LNCaP clone FGC (cell line): Measurements from ENCODE around the gene NEMP2.

ENCODE experiments used
- DNase-seq: peaks from one replicate; pipeline ENCODE4 v3.0.0-alpha.2; 2011; ENCODE audit warnings: low read depth
- H3K4me3 ChIP-seq: 2 replicates; pipeline ENCODE4 v1.5.1; 2011; ENCODE audit warnings: mild to moderate bottlenecking, low read depth, low read length, control low read depth
- TF ChIP-seq, protein P1 (sequence below): IDR thresholded peaks from 2 replicates; pipeline ENCODE4 v1.5.1; 2012; ENCODE audit warnings: mild to moderate bottlenecking; ENCODE audit not compliant: control insufficient read depth, insufficient read depth; ENCODE audit errors: extremely low read depth

Gene NEMP2, protein sequence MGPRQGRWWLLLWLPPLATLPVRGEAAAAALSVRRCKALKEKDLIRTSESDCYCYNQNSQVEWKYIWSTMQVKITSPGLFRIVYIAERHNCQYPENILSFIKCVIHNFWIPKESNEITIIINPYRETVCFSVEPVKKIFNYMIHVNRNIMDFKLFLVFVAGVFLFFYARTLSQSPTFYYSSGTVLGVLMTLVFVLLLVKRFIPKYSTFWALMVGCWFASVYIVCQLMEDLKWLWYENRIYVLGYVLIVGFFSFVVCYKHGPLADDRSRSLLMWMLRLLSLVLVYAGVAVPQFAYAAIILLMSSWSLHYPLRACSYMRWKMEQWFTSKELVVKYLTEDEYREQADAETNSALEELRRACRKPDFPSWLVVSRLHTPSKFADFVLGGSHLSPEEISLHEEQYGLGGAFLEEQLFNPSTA

DNA sequence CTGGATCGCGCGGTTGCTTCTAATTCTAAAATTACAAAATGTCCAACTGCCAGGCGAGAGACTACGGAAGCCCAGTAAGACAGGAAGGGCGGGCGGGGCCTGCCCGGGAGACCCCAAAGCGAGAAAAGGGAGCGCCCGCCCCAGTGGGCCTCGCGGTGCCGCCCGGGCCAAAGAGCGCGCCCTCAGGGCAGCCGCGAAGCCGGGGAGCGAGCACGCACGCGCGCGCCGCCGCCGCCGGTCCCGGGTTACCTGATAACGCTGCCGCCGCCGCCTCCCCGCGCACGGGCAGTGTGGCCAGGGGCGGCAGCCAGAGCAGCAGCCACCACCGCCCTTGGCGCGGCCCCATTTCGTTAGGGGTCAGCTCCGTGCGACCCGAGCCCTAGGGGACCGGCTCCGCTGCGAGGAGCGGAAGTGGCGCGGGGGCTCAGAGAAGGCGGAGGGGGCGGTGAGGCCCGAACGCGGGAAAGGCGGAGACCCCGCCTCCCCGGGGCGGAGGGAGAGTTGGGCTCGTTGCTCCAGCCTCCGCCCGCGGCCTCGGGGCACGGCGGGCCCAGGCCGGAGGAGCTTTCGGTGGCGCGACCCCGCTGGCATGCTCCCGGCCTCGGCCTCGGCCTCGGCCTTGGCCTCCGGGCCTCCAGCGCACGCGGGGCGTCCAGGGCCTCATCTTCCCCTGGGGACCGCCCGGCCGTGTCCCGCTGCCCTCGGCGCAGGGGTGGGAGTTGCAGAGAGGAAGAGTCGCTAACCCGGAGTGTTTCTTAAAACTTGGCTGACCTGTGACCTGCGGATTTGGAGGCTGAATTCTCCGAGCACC lies at the start of gene NEMP2:
NEMP2 (minus strand) TSS at position 413 of the 811 bp plus-strand sequence; CDS start at position 346, 67 bp downstream.
- peak within 1 kb of the TSS; percentile 56 for H3K4me3 ChIP-seq
- no peak for DNase-seq
- TF ChIP-seq, protein P1, sequence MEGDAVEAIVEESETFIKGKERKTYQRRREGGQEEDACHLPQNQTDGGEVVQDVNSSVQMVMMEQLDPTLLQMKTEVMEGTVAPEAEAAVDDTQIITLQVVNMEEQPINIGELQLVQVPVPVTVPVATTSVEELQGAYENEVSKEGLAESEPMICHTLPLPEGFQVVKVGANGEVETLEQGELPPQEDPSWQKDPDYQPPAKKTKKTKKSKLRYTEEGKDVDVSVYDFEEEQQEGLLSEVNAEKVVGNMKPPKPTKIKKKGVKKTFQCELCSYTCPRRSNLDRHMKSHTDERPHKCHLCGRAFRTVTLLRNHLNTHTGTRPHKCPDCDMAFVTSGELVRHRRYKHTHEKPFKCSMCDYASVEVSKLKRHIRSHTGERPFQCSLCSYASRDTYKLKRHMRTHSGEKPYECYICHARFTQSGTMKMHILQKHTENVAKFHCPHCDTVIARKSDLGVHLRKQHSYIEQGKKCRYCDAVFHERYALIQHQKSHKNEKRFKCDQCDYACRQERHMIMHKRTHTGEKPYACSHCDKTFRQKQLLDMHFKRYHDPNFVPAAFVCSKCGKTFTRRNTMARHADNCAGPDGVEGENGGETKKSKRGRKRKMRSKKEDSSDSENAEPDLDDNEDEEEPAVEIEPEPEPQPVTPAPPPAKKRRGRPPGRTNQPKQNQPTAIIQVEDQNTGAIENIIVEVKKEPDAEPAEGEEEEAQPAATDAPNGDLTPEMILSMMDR: no peak

DNA sequence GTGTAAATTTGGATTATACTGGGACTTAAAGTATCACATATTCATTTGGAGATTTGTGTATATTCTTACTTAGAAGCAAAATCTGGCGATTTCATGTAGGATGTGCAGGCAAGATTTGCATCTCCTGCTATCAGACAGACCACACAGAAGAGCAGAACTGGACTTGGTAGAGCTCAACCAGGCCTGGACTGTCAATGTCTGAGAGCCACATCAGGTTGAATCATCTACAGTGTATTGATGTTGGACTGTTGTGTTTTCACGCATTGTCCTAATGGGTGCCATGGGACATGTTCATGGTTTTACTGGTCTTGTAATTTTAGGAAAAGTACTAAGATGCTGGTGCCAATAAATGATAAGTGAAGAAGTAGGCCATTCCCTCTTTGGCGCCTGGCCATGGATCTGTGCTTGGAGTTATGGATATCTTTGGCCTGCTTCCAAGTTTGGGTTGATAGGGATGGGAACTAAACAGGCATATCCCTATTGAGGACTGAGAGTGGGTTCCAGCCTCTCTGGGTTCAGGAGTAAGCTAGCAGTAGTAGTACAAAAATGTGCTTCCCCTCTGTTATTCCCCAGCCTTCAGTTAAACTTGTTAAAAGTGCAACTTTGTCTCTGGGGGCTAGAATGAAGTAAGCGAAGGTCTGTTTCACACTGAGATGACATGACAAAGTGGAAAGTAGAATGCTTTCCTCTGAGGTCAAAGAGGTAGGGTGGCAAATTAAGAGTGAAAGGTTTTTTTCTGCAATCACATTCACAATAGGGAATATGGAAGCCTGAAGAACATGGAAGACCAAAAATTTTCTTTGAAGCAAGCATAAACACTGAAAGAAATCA lies 49.2 kb upstream of the NEMP2 start:
- H3K4me3 ChIP-seq: no peak overlapping the region
- no peak for DNase-seq
- TF ChIP-seq, protein P1: no peak

DNA sequence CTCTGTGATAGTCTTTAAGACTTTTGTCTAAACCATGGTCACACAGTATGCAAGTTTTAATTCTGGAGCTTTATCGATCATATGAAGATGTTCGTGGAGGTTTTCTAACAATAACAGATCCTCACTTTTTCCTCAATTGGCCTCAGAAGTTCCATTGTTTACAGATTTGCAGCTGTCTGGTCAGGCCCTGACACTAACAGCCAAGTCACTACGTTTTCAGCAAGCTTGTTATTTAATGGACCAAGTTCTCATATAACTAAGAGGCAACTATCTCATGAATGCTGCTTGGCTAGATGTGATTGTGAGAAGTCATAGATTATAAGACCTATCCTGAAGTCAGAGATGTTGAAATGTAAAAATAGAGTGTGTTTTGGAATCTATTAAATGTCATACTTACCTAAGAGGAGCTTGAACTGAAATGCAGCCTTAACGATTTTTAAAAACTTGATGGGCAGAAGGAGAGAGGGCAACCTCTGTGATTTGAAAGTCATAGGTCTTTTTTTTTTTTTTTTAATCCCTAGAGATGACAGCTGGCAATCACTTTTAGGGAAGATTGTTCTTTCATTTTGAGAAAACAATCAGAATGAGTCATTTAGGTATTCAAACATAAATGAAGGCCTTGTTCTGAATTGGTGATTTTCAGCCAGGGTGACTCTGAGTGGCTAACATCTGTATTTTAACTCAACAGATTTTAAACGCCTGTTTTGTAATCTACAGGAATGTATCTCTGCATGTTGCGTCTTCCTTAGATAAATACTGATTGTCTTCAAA lies 48.4 kb upstream of the NEMP2 start:
- TF ChIP-seq, protein P1: no peak
- DNase-seq: no peak
- H3K4me3 ChIP-seq: no peak overlapping the region

DNA sequence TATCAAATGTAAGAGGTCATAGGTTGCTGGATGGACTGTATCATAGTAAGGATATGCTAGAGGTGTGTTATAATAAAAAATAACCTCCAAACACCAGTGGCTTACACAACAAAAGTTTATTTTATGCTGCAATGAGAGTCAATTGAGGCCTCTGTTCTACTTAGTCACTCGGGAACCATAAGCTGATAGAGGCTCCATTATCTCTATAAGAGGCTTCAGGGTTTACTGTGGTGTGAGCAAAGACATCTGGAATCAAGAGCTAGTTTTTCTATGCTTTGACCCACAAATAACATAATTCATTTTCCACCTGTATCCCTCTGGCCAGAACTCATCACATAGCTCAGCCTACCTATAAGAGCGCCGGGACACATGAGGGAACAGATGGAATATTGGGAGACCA lies 47.5 kb upstream of the NEMP2 start:
- TF ChIP-seq, protein P1: no peak
- no peak for DNase-seq
- H3K4me3 ChIP-seq: no peak overlapping the region

DNA sequence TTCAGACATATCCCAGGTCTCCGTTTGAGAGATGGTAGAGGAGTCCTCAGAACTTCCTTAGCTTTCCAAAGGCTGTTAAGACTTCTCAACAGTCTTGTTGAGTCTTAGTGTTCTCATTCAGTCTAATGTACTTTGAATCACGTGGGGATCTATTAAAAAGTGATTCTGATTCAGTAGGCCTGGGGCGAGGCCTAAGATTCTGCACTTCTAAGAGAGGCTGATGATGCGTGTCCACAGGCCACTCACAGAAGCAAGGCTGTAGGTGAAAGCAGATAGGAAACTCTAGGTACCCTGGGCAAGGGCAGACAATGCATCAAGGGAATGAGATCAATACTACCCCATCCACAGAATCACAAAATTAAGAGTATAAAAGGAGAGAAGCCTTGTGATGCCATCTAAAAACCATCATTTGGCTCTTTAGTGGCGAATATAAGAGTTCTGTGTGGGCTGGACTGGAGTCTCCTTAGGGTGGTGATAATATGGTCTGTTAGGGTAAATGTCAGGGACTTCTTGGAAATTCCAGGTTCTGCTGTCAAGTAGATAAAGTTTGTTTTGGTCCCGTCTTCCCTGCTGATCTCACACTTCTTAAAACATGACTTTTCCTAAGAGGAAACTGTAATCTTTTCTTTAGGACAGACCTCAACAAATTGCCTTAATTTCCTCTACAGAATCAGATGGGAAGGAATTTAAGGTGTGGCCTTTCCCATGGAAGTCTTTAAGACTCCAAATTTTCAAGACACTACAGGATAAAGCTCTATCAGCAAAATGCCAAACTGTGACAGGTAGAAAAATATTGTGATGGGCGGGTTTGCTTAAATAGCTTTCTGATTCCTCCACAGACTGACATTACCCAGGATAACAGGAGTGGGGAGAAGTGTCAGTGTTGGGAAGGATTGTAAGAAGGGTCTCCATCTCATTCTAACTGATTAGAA lies 45.7 kb upstream of the NEMP2 start:
- no peak overlapping the region for H3K4me3 ChIP-seq
- no peak for DNase-seq
- TF ChIP-seq, protein P1: no peak
